Caki2 (cell line): Measurements from ENCODE around the gene CCAR1. TPM values are rescaled to one million over a fixed set of nuclear protein-coding genes. Genes with fewer than 3 reads are reported as not detected.
"Not testable (repeated sequence)": the region's sequence is repeated elsewhere in the genome, so short reads cannot be mapped to it uniquely, and the experiment has no call there.

ENCODE experiments used
- DNase-seq: peaks from one replicate; pipeline ENCODE4 v3.0.0-alpha.2; 2015; ENCODE audit warnings: low read depth
- in situ Hi-C: cut with HindIII; loops from 2 replicates; pipeline ENCODE4 v1.10.0; 2016; ENCODE audit warnings: low sequenced_read_pairs, low pct_unique_long_range_greater_than_20kb, mixed read lengths
- total RNA-seq: library from RNA; depleted of rRNA; stranded (reverse); fragments of >200 nt; shearing (Covaris generic); gene quantifications from 2 replicates; pipeline ENCODE4 v1.2.3, GENCODE V29; 2014; ENCODE audit warnings: low replicate concordance

The CCAR1 gene
- total RNA-seq, 1 experiment from 2014 or later: 18.3 TPM

DNA sequence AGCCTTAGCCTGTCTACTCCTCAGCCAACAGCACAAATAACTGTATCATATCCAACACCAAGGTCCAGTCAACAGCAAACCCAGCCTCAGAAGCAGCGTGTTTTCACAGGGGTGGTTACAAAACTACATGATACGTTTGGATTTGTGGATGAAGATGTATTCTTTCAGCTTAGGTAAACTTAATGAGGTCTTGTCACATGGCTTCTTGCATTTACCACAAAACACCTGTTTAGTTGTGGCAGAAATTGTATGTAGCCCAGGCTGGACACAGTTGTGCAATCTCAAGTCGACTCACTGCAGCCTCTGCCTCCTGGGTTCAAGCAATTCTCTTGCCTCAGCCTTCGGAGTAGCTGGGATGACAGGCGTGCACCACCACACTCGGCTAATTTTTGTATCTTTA, 21.4 kb downstream of the CCAR1 start:
- no peak for DNase-seq
- in situ Hi-C loops: no loop called here

GRCh38 chr10:68752711-68753350, 31.8 kb downstream of the CCAR1 start:
- DNase-seq: no peak
- in situ Hi-C loops: no loop called here

- in situ Hi-C loops: no loop called here
- DNase-seq: no peak
Observed at GRCh38 chr10:68756246-68756645, 35.2 kb downstream of the CCAR1 start.

GRCh38 chr10:68756766-68757165, 35.7 kb downstream of the CCAR1 start:
- in situ Hi-C loops: no loop called here
- DNase-seq: no peak

- no peak for DNase-seq
- in situ Hi-C loops: no loop called here
Observed at GRCh38 chr10:68759223-68759863, 38.3 kb downstream of the CCAR1 start.

DNA sequence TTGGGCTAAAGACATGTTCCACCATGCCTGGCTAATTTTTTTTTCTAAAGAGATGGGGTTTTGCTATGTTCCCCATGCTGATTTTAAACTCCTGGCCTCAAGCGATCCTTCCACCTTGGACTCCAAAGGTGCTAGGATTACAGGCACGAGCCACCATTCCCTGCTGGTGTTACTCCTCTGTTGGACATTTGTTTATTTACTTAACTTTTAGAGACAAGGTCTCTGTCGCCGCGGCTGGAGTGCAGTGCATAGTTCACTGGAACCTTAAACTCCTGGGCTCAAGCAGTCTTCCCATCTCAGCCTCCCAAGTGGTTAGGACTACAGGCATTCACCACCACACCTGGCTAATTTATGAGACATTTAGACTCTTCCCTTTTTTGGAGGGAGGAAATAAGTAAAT, 38.9 kb downstream of the CCAR1 start:
- no peak for DNase-seq
- in situ Hi-C loops: no loop called here

- in situ Hi-C loops: not testable (repeated sequence)
Observed at GRCh38 chr10:68767407-68767806, 46.4 kb downstream of the CCAR1 start.

GRCh38 chr10:68781613-68782574, 60.9 kb downstream of the CCAR1 start:
- DNase-seq: no peak
- in situ Hi-C loops: no loop called here

More at GRCh38 chr10:68767407-68767806, 46.4 kb downstream of the CCAR1 start:
- DNase-seq: not testable (repeated sequence)

GRCh38 chr10:68784476-68784875, 63.4 kb downstream of the CCAR1 start:
- in situ Hi-C loops: no loop called here
- no peak for DNase-seq

DNA sequence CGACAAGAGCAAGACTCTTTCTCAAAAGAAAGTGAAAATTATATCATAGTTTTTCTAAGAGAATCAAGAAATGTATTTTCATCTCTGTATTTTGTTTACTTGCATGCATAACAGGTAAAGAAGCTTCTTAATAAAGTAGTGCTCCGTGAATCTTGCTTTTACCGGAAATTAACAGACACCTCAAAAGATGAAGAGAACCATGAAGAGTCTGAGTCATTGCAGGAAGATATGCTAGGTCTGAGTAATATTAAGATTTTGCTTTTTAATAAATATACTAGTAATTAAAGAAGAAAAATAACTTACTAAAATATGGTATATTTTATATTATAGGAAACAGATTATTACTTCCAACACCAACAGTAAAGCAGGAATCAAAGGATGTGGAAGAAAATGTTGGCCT, 66.8 kb downstream of the CCAR1 start:
- DNase-seq: no peak
- in situ Hi-C loops: no loop called here

DNA sequence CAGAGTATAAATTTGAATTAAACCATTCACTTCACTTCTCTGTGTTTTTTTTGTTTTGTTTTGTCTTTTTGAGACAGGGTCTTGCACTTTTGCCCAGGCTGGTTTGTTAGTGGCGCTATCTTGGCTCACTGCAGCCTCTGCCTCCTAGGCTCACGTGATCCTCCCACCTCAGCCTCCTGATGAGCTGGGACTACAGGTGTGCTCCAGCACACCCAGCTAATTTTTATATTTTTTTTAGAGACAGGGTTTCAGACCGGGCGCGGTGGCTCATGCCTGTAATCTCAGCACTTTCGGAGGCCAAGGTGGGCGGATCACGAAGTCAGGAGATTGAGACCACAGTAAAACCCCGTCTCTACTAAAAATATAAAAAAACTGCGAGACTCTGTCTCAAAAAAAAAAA, 69.4 kb downstream of the CCAR1 start:
- no peak for DNase-seq
- in situ Hi-C loops: no loop called here

- in situ Hi-C loops: no loop called here
- DNase-seq: no peak
Observed at GRCh38 chr10:68792115-68792514, 71.1 kb downstream of the CCAR1 start.

DNA sequence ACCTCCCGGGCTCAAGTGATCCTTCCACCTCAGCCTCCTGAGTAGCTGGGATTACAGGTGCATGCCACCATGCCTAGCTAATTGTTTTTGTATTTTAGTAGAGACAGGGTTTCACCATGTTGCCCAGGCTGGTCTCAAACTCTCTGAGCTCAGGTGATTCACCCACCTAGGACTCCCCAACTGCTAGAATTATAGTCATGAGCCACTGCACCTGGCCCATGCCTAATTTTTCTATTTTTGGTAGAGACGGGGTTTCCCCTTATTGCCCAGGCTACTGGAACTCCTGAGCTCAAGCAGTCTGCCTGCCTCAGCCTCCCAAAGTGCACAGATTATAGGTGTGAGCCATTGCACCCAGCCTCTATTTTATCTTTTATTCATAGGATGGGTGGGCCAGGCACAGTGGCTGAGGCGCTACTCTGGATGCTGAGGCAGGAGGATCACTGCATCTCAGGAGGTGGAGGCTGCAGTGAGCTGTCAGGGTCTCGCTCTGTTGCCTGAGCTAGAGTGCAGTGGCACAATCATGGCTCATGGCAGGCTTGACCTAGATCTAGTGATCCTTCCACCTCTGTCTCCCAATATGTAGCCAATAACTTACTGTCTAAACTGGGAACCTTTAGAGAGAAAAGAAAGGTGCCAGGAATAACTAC, 75.0 kb downstream of the CCAR1 start:
- in situ Hi-C loops: no loop called here
- DNase-seq: no peak

DNA sequence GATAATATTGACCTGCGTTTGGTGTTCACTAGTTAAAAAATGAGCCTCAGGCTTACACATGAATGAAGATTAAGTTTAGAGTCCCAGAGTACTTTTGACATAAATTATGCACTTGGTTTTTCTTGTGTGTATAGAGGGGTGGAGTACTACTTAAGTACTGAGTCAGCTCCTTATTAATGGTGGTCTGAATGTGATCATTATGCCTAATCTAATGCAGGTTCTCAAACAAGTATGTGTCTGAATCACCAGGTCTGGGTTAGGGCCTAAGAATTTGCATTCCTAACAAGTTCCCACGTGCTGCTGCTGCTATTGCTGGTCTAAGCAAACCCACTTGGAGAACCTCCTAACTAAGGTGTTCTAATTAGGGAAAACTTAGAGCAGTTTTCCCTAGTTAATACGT, 75.6 kb downstream of the CCAR1 start:
- no peak for DNase-seq
- in situ Hi-C loops: no loop called here

DNA sequence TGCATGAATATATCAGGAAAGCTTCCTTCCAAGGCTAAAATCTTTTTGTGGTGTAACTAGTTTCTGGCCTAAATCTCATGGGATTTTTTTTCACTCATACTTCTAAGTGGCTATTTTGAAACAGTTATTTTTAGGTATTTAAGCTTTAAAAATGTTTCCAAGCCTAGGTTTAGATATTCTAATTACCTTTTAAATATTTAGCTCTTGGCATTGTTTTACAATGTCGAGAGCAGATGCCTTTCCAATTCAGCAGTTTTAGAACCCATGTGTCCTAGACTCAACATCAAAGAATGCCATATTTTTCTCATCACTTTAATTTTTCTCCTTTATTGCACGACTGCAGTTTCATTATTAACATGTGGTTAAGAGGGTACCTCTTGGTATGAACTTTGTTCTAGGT, 79.2 kb downstream of the CCAR1 start:
- DNase-seq: no peak
- in situ Hi-C loops: no loop called here

DNA sequence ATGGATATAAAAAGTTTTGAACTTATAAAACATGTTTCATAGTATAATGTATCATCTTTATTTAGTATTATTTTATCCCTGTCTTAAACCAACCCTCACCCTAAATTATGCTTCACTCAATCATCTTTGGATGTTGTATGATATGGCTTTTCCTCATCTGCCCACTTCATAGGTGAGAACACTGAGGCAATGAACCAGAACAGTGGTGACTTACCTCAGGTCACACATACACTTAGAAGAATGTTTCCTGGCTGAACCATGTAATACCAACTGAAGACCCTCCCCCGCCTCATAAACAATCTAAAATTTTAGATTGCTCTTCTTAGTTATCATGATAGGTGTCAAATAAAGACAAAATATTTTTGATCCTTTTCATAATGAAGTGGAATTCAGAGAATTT, 83.7 kb downstream of the CCAR1 start:
- DNase-seq: no peak
- in situ Hi-C loops: no loop called here

- DNase-seq, in situ Hi-C loops: not testable (repeated sequence)
Observed at GRCh38 chr10:68810830-68811229, 89.8 kb downstream of the CCAR1 start.

DNA sequence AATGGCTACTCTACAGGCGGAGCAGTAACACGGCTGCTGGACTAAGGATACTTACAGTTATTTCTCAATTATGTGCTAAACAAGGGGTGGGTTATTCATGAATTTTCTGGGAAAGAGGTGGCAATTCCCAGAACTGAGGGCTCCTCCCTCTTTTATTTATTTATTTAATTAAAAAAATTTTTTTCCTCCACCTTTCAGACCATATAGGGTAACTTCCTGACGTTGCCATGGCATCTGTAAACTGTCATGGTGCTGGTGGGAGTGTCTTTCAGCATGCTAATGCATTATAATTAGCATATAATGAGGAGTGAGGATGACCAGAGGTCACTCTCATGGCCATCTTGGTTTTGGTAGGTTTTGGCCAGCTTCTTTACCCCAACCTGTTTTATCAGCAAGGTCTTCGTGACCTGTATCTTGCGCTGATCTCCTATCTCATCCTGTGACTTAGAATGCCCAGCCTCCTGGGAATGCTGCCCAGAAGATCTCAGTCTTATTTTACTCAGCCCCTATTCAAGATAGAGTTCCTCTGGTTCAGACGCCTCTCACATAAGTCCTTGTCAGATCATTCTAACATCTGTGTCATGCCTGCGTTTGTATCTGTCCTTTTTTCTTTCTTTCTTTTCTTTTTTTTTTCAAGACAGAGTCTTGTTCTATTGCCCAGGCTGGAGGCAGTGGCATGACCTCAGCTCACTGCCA, 90.4 kb downstream of the CCAR1 start:
- DNase-seq: no peak
- in situ Hi-C loops: no loop called here
